Left renal cortex interstitium (tissue), 4 donors: Measurements from ENCODE around the gene ZNF573. TPM values are rescaled to one million over a fixed set of nuclear protein-coding genes. Genes with fewer than 3 reads are reported as not detected.
"Not testable (repeated sequence)": the region's sequence is repeated elsewhere in the genome, so short reads cannot be mapped to it uniquely, and the experiment has no call there.

Experiments
- DNase-seq, 4 donors: peaks; one replicate each; pipeline ENCODE4 v3.0.0-alpha.2; 2013; ENCODE audit warnings: low read depth in 4 of 4, low spot score in 2 of 4, missing footprints in 1 of 4
- polyA plus RNA-seq, 4 donors: library from polyadenylated mRNA; unstranded; fragments of 120-200 nt; gene quantifications; one replicate each; pipeline ENCODE4 v1.2.1, GENCODE V29; 2013; ENCODE audit not compliant: insufficient read length in 4 of 4

The ZNF573 gene
- polyA plus RNA-seq, result 10 to 100 TPM in 3 of 4 donors, 1 to 10 TPM in 1; 9.6 to 26.4 (median 16.8) TPM

DNA sequence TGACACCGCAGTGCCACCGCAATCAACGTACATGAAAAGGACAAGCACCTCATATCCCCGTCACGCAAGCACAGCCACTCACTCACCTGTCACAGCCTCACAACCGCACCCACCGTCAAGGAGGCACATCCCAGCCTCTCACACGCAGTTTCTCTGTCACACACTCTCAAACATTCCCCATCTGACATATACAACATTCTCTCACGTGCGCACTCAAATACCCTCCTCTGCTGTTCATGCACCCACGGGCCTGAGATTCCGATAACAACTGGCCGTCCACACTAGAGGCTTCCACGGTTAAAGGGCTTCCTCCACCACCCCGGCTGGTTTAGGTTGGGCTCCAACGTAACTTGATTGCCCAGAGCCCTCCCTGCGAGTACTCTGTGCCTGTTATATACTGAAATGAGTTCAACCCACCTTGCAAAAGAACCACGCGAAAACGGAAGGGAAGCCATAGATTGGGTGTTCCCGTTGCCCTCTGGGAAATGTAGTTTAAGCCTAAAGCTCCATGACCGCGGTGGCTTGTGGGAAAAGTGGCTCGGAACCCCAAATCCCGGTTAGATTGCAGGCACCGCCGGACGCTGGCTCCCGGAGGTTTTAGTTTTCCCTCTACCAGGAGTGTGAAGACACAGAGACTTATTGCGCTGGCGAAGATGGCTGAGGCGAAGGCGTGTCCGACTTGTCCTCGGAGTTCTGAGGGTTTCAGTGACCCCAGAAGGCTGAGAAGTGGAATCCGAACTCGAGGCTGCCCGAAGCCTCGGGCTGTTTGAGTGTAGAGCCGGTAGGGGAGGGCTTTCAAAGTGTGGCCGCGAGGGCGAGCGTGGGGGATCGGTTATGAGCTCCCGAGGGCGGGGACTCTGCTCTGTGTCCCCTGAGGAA, at the start of gene ZNF573:
TSS of gene ZNF573 (minus strand) at position 460 of the 879 bp plus-strand sequence. CDS start 5,857 bp downstream, outside the sequence.
- DNase-seq, result peak; percentile 67 to 94 (median 88)

DNA sequence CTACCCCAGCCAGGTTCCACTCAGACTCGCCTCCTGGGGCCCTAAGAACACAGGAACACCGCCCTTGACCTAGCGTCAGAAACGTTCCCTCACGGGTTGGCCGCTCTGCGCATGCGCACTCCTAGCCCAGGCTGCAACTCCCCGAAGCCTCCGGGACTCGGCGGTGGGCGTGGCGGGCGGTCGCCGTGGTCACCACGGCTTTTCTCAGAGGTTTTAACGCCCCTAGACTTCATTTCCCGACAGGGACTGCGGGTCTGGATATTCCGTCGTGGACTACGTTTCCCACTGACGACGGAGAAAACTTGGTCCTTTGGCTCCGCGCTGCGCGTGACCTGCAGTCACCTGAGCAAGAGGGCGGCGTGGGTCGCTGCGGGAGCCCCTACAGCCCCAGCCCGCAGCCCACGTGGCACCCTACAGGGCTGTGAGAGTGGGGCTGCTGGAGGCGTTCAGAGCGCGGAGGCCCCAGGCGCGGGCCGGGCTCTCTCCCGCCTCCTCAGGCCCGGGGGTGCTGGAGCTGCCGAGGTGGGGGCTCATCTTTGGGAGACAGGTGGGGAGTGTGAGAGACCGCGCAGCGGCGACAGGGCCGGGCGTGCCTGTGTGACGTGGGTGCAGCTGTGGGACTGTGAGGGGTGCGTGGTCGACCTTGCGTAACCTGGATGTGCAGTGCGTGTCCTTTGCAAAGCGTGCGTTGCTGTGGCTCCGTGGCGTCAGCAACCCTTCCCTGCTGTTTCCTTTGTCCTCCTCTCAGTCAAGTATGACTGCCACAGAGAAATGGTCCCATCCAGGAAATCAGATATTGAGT, 38.0 kb upstream of the ZNF573 start:
- DNase-seq, result peak; percentile 55 to 76 (median 71)

DNA sequence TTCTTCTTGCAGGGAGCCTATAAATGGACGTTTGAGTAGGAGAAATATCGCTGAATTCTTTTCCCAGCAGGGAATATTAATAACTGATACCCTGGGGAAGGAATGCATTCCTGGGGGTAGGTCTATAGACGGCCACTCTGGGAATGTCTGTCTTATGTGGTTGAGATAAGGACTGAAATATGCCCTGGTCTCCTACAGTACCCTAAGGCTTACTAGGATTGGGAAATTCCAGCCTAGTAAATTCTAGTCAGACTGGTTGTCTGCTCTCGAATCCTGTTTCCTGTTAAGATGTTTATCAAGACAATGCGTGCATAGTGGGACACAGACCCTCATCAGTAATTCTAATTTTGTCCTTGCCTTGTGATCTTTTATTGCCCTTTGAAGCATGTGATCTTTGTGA, 36.2 kb upstream of the ZNF573 start:
- DNase-seq, result not testable (repeated sequence)

DNA sequence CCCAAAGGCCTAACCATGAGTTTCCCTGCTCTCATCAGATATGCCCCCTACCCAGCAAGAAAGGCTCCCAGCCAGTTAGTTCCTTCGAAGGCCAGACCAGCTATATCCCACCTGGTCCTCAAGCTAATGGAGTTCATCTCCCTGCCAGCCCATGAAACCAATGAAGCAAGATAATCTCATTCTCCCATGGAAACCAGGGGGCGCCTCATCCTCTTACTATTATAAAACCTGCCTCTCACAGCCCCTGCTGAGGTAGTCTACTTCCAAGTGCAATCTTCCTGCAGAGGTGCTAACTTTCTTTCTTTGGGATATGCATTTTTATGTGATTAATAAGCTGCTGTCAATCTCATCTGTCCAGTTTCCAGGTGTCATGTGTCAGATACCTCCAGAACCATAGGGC, 34.0 kb upstream of the ZNF573 start:
- DNase-seq, result no peak

DNA sequence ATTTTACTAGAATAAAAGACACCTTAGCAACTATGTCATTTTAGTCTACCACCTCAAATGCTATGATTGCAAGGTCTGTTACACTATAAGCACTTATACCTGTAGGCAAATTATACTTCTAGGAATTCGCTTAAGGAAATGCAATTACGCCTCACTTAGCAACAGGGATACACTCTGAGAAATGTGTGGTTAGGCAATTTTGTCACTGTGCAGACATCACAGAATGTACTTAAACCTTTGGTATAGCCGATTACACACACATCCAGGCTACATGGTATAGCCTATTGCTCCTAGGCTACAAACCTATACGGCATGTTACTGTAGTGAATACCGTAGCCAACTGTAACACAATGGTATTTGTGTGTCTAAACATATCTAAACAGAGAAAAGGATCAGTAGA, 30.0 kb upstream of the ZNF573 start:
- DNase-seq, result no peak

DNA sequence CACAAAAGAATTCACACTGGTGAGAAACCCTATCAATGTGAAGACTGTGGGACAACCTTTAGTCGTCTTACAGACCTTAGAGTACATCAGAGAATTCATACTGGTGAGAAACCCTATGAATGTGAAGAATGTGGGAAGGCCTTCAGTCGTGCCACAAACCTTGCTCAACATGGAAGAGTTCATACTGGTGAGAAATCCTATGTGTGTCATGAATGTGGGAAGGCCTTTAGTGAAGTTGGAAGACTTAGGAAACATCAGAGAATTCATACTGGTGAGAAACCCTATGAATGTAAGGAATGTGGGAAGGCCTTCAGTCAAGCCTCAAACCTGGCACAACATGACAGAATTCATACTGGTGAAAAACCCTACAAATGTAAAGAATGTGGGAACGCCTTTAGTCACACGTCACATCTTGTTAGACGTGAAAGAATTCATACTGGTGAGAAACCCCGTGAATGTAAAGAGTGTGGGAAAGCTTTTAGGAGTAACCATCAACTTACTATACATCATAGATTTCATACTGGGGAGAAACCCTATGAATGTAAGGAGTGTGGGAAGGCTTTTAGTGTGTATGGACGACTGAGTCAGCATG, 24.0 kb upstream of the ZNF573 start:
- DNase-seq, result no peak

DNA sequence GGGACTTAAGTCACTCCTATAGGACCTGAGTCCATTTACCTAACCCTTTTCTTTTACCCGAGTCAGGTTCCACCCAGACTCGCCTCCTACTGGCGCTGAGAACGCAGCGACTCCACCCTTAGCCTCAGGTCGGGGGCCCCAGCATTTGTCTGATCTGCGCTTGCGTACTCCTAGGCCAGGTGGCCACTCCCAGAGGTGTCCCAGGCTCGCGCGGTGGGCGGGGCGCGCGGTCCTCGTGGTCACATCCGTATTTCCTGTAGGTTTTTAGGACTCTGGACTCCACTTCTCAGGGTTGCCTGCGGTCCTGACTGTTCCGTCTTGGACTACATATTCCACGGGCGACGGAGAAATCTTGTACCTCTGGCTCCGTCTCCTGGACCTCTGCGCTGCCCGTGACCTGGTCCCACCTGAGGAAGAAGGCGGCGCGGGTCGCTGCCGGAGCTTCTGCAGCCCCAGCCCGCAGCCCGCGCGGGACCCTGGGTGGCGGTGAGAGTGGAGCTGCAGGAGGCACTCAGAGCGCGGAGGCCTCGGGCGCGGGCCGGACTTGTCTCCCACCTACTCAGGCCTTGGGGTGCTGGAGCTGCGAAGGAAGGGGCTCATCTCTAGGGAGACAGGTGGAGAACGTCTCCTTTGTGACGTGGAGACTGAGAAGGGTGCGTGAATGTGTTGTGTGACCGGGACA, 11.0 kb upstream of the ZNF573 start:
- no peak for DNase-seq

DNA sequence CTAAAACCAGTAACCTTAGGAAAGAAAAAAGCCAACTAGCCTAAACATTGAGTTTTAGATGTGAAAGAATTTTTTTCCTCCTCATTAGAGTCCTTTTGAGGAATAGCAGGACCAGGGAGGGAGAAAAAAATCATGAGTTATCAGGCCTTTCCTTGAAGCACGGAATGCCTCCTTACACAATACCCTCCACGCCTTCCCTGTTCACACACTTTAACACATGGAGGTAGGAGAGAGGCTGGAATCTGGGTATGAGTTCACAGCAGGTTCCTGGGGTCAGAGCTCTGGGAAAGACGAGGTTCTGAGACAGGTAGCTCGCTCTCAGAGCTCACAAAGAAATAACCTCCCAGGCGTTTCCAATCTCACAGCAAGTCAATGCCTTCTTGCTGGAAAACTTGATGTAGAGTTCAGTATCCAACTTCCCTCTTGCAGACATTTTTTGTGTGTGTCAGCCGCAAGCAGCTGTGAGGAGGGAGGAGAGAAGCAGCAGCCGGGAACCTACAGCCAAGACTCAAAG, 716 bp downstream of the ZNF573 start:
- DNase-seq, result peak in 2 of 4 donors; percentile 19 to 48

DNA sequence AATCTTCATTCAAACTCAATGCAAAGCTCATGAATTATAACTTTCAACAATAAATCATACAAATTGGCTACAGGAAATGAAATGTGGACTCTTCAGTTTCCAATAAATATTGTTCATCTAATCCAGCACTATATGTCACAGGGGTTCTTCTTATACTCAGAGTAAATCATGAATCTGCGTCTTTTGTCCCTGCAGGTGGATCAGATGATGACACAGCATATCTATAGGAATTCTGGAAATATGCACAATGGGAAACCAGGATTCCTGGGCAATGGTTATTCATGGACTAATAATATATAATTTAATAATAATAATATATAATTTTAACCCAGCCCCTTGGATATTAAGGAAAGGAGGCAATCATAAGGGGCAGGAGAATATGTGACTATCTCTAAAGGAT, 8.4 kb downstream of the ZNF573 start:
- no peak for DNase-seq

DNA sequence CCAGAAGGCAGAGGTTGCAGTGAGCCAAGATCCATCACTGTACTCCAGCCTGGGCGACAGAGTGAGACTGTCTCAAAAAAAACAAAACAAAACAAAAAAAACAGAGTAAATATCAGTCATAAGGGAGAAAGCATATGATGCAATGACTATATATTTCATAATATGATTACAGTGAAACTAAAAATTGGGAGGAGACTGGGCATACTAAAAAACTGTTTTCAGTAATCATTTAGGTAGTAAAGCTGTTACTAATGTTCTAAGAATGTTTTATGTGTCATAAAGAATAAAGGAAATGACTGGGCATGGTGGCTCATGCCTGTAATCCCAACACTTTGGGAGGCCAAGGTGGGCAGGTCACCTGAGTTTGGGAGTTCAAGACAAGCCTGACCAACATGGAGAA, 15.9 kb downstream of the ZNF573 start:
- DNase-seq, result no peak

DNA sequence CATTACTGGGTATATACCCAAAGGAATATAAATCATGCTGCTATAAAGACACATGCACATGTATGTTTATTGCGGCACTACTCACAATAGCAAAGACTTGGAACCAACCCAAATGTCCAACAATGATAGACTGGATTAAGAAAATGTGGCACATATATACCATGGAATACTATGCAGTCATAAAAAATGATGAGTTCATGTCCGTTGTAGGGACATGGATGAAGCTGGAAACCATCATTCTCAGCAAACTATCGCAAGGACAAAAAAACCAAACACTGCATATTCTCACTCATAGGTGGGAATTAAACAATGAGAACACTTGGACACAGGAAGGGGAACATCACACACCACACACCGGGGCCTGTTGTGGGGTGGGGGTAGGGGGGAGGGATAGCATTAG, 21.7 kb downstream of the ZNF573 start:
- DNase-seq, result not testable (repeated sequence)

DNA sequence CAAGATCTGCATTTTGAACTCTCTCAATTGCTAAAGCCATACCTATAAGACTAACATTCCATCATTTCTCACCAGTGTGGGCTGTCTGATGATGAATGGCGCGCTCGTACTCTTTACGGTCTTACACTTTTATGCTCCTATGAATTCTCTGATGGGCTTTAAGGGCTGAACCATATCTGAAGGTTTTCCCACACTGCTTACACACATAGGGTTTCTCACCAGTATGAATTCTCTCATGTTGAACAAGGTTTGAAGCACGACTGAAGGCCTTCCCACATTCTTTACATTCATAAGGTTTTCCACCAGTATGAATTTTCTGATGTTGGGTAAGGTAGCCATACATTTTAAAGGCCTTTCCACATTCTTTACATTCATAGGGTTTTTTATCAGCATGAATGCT, 41.0 kb downstream of the ZNF573 start:
- DNase-seq, result no peak

DNA sequence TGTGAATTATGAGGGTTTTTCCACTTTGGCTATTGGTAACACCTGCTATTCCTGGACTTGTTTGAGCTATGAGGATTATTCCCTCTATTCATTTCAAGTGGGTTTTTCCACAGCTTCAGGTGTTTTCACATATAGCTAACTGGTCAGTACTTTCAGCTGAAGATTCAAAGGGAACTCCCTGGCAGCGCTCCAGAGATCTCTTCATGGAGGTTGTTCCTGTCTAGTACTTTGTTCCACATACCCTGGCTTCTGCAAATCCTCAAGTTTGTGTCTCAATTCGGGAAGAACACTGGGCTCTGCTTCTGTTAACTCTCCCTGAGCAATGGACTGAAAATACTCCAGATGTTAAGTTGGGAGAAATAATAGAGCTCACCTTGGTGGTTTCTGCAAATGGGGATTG, 54.2 kb downstream of the ZNF573 start:
- no peak for DNase-seq

DNA sequence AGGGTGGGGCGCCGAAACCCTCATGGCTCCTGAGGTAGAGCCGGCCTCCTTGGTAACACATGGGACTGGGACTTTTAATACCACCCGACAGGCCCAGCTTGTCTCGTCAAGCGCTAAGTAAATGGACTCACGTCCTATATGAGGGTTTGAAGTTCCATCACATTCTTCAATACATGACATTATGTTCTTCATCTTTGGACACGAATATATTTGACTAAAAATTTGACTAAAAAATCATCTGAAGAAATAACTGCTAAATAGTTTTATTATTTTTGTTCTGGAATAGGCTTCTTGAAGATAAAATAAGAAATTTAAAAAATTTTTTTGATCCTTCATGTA, 59.5 kb downstream of the ZNF573 start:
- no peak for DNase-seq

DNA sequence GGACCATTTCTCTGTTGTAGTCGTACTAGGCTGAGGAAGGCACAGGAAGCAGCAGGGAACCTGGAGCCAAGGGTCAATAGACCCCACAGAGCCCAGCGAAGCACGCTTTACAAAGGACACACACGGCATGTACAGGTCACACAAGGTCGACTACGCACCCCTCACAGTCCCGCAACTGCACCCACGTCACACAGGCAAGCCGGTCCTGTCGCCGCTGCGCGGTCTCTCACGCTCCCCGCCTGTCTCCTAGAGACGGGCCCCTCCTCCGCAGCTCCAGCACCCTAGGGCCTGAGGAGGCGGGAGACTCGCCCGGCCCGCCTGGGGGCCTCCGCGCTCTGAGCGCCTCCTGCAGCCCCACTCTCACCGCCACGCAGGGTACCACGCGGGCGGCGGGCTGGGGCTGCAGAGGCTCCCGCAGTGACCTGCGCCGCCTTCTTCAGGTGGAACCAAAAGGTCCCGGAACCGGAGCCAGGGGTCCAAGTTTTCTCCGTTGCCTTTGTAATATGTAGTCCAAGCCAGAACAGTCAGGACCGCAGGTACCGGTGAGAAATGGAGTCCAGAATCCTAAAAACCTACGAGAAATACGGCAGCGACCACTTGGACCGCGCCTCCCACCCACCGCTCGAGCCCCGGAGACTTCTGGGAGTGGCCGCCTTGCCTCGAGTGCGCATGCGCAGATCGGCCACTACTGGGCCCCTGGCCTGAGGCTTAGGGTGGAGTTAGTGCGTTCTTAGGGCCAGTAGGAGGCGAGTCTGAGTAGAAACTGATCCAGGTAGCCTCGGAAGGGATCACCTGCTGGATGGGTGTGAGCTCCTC, 60.1 kb downstream of the ZNF573 start, which contains the start of gene ZNF607:
TSS of gene ZNF607 (minus strand) at position 651 of the 816 bp plus-strand sequence. CDS start 8,143 bp downstream, outside the sequence.
- DNase-seq, result peak; percentile 75 to 91 (median 88)

DNA sequence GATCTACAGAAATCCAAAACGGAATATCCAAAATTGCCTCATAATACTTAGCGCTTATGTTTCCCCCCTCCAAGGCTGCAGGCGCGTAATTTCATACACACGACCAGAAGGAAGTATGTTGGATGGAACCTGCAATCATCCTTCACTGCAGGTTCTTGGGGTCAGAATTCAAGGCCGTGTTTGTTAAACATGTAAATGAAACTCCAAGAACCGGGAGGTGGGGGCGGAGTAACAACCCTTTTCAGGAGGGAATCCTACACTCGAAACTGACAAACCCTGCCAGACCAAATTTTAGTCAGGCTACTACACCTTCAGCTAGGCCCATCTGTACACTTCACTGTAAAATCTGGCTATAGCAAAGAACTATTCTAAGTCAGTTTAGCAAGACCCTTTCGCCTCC, 61.1 kb downstream of the ZNF573 start:
- no peak for DNase-seq

DNA sequence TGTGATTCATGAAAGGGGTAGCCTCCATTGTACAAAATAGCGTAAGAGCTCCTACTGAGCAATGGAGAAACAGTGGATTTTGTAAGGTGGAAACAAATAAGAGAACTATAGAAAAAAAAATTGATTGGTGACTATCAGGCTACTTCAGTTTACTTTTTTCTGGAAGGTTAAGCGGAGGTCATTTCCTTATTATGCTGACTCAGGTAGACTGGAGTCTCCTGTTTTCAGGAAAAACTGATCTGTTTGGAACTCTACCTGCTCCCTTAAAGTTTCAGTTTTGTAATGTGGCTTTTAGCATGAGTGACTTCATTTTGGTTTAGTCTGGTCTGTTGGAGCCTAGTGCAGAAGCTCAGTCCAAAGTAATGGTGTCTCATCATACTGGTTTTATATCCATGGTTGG, 63.2 kb downstream of the ZNF573 start:
- DNase-seq, result no peak

DNA sequence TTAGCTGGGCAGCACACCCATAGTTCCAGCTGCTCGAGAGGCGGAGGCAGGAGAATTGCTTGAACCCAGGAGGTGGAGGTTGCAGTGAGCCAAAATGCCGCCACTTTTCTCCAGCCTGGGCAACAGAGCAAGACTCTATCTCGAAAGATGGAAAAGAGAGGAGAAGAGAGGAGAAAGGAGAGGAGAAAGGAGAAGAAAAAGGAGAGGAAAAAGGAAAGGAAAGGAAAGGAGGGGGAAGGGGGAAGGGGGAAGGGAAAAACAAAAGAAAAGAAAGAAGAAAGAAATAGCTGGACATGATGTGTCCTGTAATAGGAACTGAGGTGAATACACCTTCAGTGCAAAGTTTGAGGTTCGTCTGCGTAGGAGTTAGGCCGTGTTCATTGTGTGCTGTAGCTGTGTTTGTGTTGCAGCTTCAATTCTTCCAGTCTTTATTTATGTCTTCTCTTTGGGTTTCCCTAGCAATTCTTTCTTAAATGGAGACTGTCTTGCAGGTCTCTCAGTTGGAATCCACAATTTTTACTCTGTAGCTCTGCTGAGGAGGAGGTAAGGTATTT, 73.3 kb downstream of the ZNF573 start:
- no peak for DNase-seq

DNA sequence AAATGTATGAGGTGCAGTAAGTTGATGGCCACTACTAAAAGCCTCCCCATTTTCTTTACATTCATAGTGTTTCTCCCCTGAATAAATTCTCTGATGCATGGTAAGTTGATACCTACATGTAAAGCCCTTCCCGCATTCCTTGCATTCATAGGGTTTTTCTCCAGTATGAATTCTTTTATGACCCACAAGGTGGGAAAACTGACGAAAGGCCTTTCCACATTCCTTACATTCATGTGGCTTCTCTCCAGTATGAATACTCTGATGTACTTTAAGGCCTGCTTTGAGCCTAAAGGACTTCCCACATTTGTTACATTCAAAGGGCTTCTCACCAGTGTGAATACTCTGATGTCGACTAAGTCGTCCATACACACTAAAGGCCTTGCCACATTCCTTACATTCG, 80.3 kb downstream of the ZNF573 start:
- no peak for DNase-seq
